ENCODE results near the gene RELA.
"Not testable (repeated sequence)": the region's sequence is repeated elsewhere in the genome, so short reads cannot be mapped to it uniquely, and the experiment has no call there.

The RELA gene

GRCh38 chr11:65692367-65692766, 29.7 kb upstream of the RELA start:
- Mint-ChIP-seq H3K27me3 (no peaks in the 10 kb centered on the region), H3K27ac (no peak overlapping the region), H3K9me3 (no peaks in the 10 kb centered on the region), H3K4me1 (ENCODE audit: low read depth) (no peaks in the 10 kb centered on the region), H3K36me3 (ENCODE audit: low read depth) (no peaks in the 10 kb centered on the region), H3K4me3 (no peak overlapping the region)
- no peak for DNase-seq

GRCh38 chr11:65691847-65692246, 29.1 kb upstream of the RELA start:
- H3K4me3 Mint-ChIP-seq; H3K36me3 Mint-ChIP-seq (ENCODE audit: low read depth); H3K27me3 Mint-ChIP-seq; DNase-seq; H3K27ac Mint-ChIP-seq; H3K9me3 Mint-ChIP-seq; H3K4me1 Mint-ChIP-seq (ENCODE audit: low read depth): not testable (repeated sequence)

- H3K4me3 Mint-ChIP-seq, result no peak overlapping the region
- H3K27ac Mint-ChIP-seq, result no peak overlapping the region
- no peaks in the 10 kb centered on the region for H3K9me3 Mint-ChIP-seq
- no peaks in the 10 kb centered on the region for H3K4me1 Mint-ChIP-seq (ENCODE audit: low read depth)
- H3K27me3 Mint-ChIP-seq, result no peaks in the 10 kb centered on the region
- H3K36me3 Mint-ChIP-seq (ENCODE audit: low read depth), result no peaks in the 10 kb centered on the region
- DNase-seq, result no peak
Observed at GRCh38 chr11:65685981-65686380, 23.3 kb upstream of the RELA start.

- H3K9me3 Mint-ChIP-seq; H3K4me1 Mint-ChIP-seq (ENCODE audit: low read depth); H3K36me3 Mint-ChIP-seq (ENCODE audit: low read depth); H3K27ac Mint-ChIP-seq; DNase-seq; H3K4me3 Mint-ChIP-seq; H3K27me3 Mint-ChIP-seq: not testable (repeated sequence)
Observed at GRCh38 chr11:65683480-65683879, 20.8 kb upstream of the RELA start.

GRCh38 chr11:65680192-65680743, 17.6 kb upstream of the RELA start:
- H3K36me3 Mint-ChIP-seq (ENCODE audit: low read depth), result no peaks in the 10 kb centered on the region
- no peaks in the 10 kb centered on the region for H3K9me3 Mint-ChIP-seq
- H3K4me1 Mint-ChIP-seq (ENCODE audit: low read depth), result no peaks in the 10 kb centered on the region
- DNase-seq, result no peak
- no peak overlapping the region for H3K27ac Mint-ChIP-seq
- H3K4me3 Mint-ChIP-seq, result no peak overlapping the region
- no peaks in the 10 kb centered on the region for H3K27me3 Mint-ChIP-seq

- no peak for DNase-seq
- H3K27me3 Mint-ChIP-seq, result no peaks in the 10 kb centered on the region
- H3K27ac Mint-ChIP-seq, result no peak overlapping the region
- no peak overlapping the region for H3K4me3 Mint-ChIP-seq
- H3K4me1 Mint-ChIP-seq (ENCODE audit: low read depth), result peaks cover 6% of the 10 kb centered on the region
- H3K9me3 Mint-ChIP-seq, result no peaks in the 10 kb centered on the region
- no peaks in the 10 kb centered on the region for H3K36me3 Mint-ChIP-seq (ENCODE audit: low read depth)
Observed at GRCh38 chr11:65672982-65673381, 10.3 kb upstream of the RELA start.

GRCh38 chr11:65672180-65672860, 9.6 kb upstream of the RELA start:
- H3K36me3 Mint-ChIP-seq (ENCODE audit: low read depth), result no peaks in the 10 kb centered on the region
- no peak overlapping the region for H3K4me3 Mint-ChIP-seq
- H3K4me1 Mint-ChIP-seq (ENCODE audit: low read depth), result peaks cover 6% of the 10 kb centered on the region
- no peak overlapping the region for H3K27ac Mint-ChIP-seq
- H3K9me3 Mint-ChIP-seq, result no peaks in the 10 kb centered on the region
- H3K27me3 Mint-ChIP-seq, result no peaks in the 10 kb centered on the region
- DNase-seq, result no peak

- Mint-ChIP-seq H3K36me3 (ENCODE audit: low read depth) (peaks cover 36% of the 10 kb centered on the region), H3K27me3 (no peaks in the 10 kb centered on the region)
Observed at GRCh38 chr11:65663639-65664200, 1.0 kb upstream of the RELA start.

GRCh38 chr11:65662247-65662798, 393 bp downstream of the RELA start:
- Mint-ChIP-seq H3K27me3 (no peaks in the 10 kb centered on the region), H3K4me3 (peak overlapping the region; percentile 89), H3K4me1 (ENCODE audit: low read depth) (peaks cover 56% of the 10 kb centered on the region), H3K27ac (peak overlapping the region; percentile 92), H3K9me3 (no peaks in the 10 kb centered on the region), H3K36me3 (ENCODE audit: low read depth) (peaks cover 50% of the 10 kb centered on the region)
- DNase-seq, result no peak

More at GRCh38 chr11:65663639-65664200, 1.0 kb upstream of the RELA start:
- Mint-ChIP-seq H3K4me3 (peak overlapping the region; percentile 87), H3K27ac (peak overlapping the region; percentile 97), H3K9me3 (no peaks in the 10 kb centered on the region), H3K4me1 (ENCODE audit: low read depth) (peaks cover 45% of the 10 kb centered on the region)
- peak; percentile 52 for DNase-seq

GRCh38 chr11:65661599-65662246, 993 bp downstream of the RELA start:
- peak overlapping the region; percentile 89 for H3K4me3 Mint-ChIP-seq
- H3K9me3 Mint-ChIP-seq, result no peaks in the 10 kb centered on the region
- no peaks in the 10 kb centered on the region for H3K27me3 Mint-ChIP-seq
- DNase-seq, result no peak
- peak overlapping the region; percentile 92 for H3K27ac Mint-ChIP-seq
- peaks cover 56% of the 10 kb centered on the region for H3K36me3 Mint-ChIP-seq (ENCODE audit: low read depth)
- peaks cover 62% of the 10 kb centered on the region for H3K4me1 Mint-ChIP-seq (ENCODE audit: low read depth)

GRCh38 chr11:65660908-65661307, 1.8 kb downstream of the RELA start:
- H3K27me3 Mint-ChIP-seq, DNase-seq, H3K9me3 Mint-ChIP-seq: not testable (repeated sequence)
- Mint-ChIP-seq H3K4me3 (peak overlapping the region; percentile 89), H3K4me1 (ENCODE audit: low read depth) (peaks cover 66% of the 10 kb centered on the region), H3K27ac (peak overlapping the region; percentile 92), H3K36me3 (ENCODE audit: low read depth) (peaks cover 65% of the 10 kb centered on the region)

GRCh38 chr11:65660038-65660437, 2.7 kb downstream of the RELA start:
- Mint-ChIP-seq H3K4me1 (ENCODE audit: low read depth) (peaks cover 67% of the 10 kb centered on the region), H3K27me3 (no peaks in the 10 kb centered on the region), H3K36me3 (ENCODE audit: low read depth) (peaks cover 73% of the 10 kb centered on the region), H3K9me3 (no peaks in the 10 kb centered on the region), H3K27ac (peak overlapping the region; percentile 87), H3K4me3 (peak overlapping the region; percentile 10)
- no peak for DNase-seq

GRCh38 chr11:65658174-65659021, 4.3 kb downstream of the RELA start:
- no peak for DNase-seq
- Mint-ChIP-seq H3K27ac (peak overlapping the region; percentile 87), H3K4me3 (no peak overlapping the region), H3K9me3 (no peaks in the 10 kb centered on the region), H3K27me3 (no peaks in the 10 kb centered on the region), H3K36me3 (ENCODE audit: low read depth) (peaks cover 87% of the 10 kb centered on the region), H3K4me1 (ENCODE audit: low read depth) (peaks cover 70% of the 10 kb centered on the region)

GRCh38 chr11:65657426-65657825, 5.3 kb downstream of the RELA start:
- Mint-ChIP-seq H3K9me3 (no peaks in the 10 kb centered on the region), H3K4me1 (ENCODE audit: low read depth) (peaks cover 78% of the 10 kb centered on the region), H3K4me3 (no peak overlapping the region), H3K27me3 (no peaks in the 10 kb centered on the region), H3K36me3 (ENCODE audit: low read depth) (peaks cover 91% of the 10 kb centered on the region), H3K27ac (peak overlapping the region; percentile 87)
- DNase-seq, result no peak
